Mucosa of gallbladder (tissue), 1 donor: ENCODE data around the gene ADTRP. TPM values are rescaled to one million over a fixed set of nuclear protein-coding genes. Genes with fewer than 3 reads are reported as not detected.
A peak's percentile ranks its signal among the peaks of the same experiment; 100 is the strongest.
"Not testable (repeated sequence)": the region's sequence is repeated elsewhere in the genome, so short reads cannot be mapped to it uniquely, and the experiment has no call there.

Source experiments
- DNase-seq: peaks from one replicate; pipeline ENCODE4 v3.0.0-alpha.2; 2020; ENCODE audit warnings: low spot score
- total RNA-seq: library from RNA; stranded (reverse); gene quantifications from one replicate; pipeline ENCODE4 v1.2.1, GENCODE V29; 2021
- donor health status: DM: no; HTN: no; CAD: no.

ADTRP gene
- total RNA-seq, 1 donor from 2014 or later, result 0.69 TPM

GRCh38 chr6:11692451-11693376 is 85.9 kb downstream of the ADTRP start:
- DNase-seq, result no peak

- no peak for DNase-seq
Measured at GRCh38 chr6:11689847-11690246, 88.8 kb downstream of the ADTRP start.

- DNase-seq, result not testable (repeated sequence)
Measured at GRCh38 chr6:11689400-11689799, 89.2 kb downstream of the ADTRP start.

GRCh38 chr6:11688425-11688709 is 90.2 kb downstream of the ADTRP start:
- DNase-seq, result no peak

- DNase-seq, result peak; percentile 26
Measured at GRCh38 chr6:11685481-11686093, 93.0 kb downstream of the ADTRP start.

- no peak for DNase-seq
Measured at GRCh38 chr6:11684901-11685480, 93.6 kb downstream of the ADTRP start.

GRCh38 chr6:11683871-11684270 is 94.7 kb downstream of the ADTRP start:
- no peak for DNase-seq

- no peak for DNase-seq
Measured at GRCh38 chr6:11682561-11682975, 96.0 kb downstream of the ADTRP start.

- DNase-seq, result no peak
Measured at GRCh38 chr6:11681770-11682169, 96.8 kb downstream of the ADTRP start.

GRCh38 chr6:11681357-11681756 is 97.2 kb downstream of the ADTRP start:
- no peak for DNase-seq

GRCh38 chr6:11680479-11680878 is 98.1 kb downstream of the ADTRP start:
- DNase-seq, result not testable (repeated sequence)

GRCh38 chr6:11679099-11679498 is 99.5 kb downstream of the ADTRP start:
- DNase-seq, result no peak

- DNase-seq, result no peak
Measured at GRCh38 chr6:11675601-11676000, 103.0 kb downstream of the ADTRP start.

GRCh38 chr6:11672669-11673068 is 105.9 kb downstream of the ADTRP start:
- DNase-seq, result no peak

GRCh38 chr6:11672256-11672655 is 106.3 kb downstream of the ADTRP start:
- DNase-seq, result no peak

GRCh38 chr6:11669696-11670095 is 108.9 kb downstream of the ADTRP start:
- DNase-seq, result no peak

- no peak for DNase-seq
Measured at GRCh38 chr6:11668455-11668854, 110.1 kb downstream of the ADTRP start.

GRCh38 chr6:11667876-11668275 is 110.7 kb downstream of the ADTRP start:
- DNase-seq, result no peak

GRCh38 chr6:11665604-11666326 is 112.8 kb downstream of the ADTRP start:
- DNase-seq, result no peak
